ENCODE results near the gene PHF23.
A peak's percentile ranks its signal among the peaks of the same experiment; 100 is the strongest.

Gene PHF23

GRCh38 chr17:7262935-7263800, 23.9 kb upstream of the PHF23 start:
- TF ChIP-seq POLR2A (IDR thresholded peaks at IDR 0.05; ENCODE audit: low read depth, low read length): no peak
- no peak for FAIRE-seq
- DNase-seq (ENCODE audit: insufficient read length, low spot score): no peak

- FAIRE-seq (no peak), DNase-seq (ENCODE audit: insufficient read length, low spot score) (no peak)
- TF ChIP-seq POLR2A (IDR thresholded peaks at IDR 0.05; ENCODE audit: low read depth, low read length): no peak
These were observed 23.1 kb upstream of the PHF23 start, which contains the start of gene CLDN7 for GRCh38 chr17:7262192-7262934. Gene CLDN7, minus strand, starts transcription at chr17:7262478. Its CDS starts 435 bp downstream, at chr17:7262043.

DNA sequence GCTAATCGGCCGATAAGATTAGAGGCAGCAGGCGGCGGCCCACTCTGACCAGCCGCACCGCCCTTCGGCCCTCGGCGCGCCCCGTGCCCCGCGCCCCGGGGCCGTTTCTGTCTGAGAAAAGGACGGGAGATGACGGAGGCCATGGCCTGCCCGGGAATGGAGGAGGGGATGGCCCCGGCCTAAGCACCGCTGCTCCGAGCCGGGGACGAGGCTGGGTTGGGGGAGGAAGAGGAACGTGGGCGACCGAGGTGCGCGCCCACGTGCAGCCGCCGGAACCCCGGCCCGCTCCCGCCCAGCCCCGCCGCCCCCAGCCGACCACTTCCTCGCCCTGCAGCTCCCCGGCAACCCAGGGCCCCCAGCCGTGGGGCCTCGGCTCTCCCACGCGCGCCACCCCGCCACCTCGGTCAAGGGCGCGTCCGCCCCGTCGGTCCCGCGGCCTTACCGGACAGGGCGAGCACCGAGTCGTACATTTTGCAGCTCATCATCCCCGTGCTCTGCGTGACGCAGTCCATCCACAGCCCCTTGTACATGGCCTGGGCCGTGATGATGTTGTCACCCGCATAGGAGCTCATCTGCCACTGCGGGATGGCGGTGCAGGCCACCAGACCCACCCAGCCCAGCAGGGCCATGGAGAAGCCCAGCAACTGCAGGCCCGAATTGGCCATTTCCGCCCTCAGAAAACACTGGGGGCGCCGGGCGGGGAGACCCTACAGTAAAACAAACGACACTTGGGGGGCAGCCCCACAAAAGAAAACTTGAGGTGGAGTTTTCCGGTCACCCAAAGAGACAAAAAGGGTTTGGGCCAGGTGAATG, 22.3 kb upstream of the PHF23 start:
- FAIRE-seq: no peak
- DNase-seq (ENCODE audit: insufficient read length, low spot score): no peak
- no peak for TF ChIP-seq POLR2A (IDR thresholded peaks at IDR 0.05; ENCODE audit: low read depth, low read length)

DNA sequence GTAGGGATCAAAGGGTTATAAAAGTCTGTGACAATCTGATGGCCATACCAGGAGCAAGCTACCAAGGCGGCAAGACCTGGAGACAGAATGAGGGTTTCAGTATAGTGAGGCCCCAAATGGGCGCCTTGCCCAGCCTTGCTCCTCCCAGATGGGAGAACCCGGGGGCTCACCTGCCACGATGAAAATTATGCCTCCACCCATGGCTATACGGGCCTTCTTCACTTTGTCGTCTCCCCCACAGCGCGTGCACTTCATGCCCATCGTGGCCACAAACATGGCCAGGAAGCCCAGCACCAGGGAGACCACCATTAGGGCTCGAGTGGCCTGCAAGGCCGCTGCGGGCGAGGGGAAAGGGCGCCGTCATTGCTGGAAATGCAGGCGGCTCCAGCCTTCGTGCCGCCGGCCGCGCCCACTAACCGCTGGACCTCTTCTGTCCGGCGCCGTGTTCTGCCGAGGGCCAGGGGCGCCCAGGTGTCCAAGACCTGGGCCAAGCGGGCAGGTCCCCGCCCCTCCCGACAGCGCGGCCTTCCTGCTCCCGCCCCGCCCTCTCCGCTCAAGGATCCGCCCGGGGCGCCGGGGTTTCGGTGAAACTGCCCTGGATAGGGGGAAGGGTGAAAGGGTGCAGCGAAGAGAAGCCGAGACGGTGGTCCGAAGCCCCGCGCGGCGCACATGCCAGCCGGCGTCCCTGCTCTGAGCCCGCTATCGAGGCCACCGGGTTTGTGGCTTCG, 21.6 kb upstream of the PHF23 start:
- no peak for TF ChIP-seq POLR2A (IDR thresholded peaks at IDR 0.05; ENCODE audit: low read depth, low read length)
- no peak for FAIRE-seq
- DNase-seq (ENCODE audit: insufficient read length, low spot score): no peak

DNA sequence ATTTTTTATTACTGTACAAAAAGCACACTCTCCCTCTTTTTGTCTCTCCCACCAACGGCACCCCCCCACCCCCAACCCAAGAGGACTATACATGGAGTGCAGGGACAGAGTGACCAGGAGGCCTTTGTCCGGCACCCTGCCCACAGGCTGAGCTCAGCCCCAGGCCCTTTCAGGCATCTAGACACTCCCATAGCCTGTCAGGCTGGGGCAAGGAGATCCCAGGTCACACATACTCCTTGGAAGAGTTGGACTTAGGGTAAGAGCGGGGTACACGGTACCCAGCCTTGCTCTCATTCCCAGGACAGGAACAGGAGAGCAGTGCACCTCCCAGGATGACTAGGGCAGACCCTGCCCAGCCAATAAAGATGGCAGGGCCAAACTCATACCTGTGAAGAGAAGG, 20.9 kb upstream of the PHF23 start:
- FAIRE-seq (no peak), DNase-seq (ENCODE audit: insufficient read length, low spot score) (no peak)
- no peak for TF ChIP-seq POLR2A (IDR thresholded peaks at IDR 0.05; ENCODE audit: low read depth, low read length)

- no peak for DNase-seq (ENCODE audit: insufficient read length, low spot score)
- no peak for FAIRE-seq
- no peak for TF ChIP-seq POLR2A (IDR thresholded peaks at IDR 0.05; ENCODE audit: low read depth, low read length)
These were observed 20.3 kb upstream of the PHF23 start for GRCh38 chr17:7259555-7259889.

DNA sequence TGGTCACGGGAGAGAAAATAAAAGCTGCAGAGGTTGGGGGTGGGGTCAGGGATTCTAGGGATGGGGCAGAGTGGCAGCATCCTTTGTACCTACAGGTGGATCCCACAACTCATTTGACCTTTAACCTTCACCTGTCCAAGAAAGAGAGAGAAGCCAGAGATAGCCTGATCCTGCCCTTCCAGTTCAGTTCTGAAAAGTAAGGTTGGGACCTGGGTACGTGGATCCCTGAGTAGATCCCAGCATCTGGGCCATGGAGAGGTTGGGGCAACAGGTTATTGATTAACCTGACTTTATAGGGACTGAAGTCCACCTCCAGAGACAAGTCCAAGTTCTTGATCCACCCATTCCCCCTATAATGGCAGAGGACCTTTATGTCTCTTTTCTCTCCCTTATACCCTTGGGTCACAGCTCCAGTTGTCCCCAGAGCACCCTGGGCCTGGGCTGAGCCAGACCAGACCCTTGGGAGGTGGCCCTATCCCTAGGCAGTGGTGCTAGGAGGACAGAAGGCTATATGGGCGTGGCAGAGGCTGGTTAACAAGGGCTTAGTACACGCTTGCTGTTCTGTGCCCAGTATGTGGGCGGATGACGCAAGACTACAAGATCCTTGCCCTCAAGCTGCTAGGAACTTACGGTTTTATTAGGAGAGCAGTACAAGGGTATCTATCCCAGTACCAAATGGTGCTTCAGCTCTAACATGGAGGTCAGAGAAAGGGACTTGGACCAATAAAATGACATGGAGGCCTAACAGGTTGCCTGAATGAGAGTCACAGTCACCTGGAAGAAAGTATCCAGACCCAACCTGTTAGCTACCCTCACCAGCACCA, 19.7 kb upstream of the PHF23 start:
- DNase-seq (ENCODE audit: insufficient read length, low spot score) (no peak), FAIRE-seq (no peak)
- no peak for TF ChIP-seq POLR2A (IDR thresholded peaks at IDR 0.05; ENCODE audit: low read depth, low read length)

- no peak for DNase-seq (ENCODE audit: insufficient read length, low spot score)
- TF ChIP-seq POLR2A (IDR thresholded peaks at IDR 0.05; ENCODE audit: low read depth, low read length): no peak
- FAIRE-seq: no peak
These were observed 17.7 kb upstream of the PHF23 start for GRCh38 chr17:7256766-7257456.

DNA sequence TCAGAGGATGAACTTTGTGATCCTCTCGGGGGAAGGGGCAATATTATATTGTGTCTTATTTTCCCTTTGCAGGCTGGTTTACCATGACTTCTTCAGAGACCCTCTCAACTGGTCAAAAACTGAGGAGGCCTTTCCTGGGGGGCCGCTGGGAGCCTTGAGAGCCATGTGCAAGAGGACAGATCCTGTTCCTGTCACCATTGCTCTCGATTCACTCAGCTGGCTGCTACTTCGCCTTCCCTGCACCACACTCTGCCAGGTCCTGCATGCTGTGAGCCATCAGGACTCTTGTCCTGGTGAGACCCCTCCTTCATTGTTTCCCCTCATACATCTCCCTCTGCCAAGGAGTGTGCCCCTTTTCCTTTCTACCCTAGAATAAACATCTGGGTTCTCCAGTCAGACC, 15.3 kb upstream of the PHF23 start:
- no peak for TF ChIP-seq POLR2A (IDR thresholded peaks at IDR 0.05; ENCODE audit: low read depth, low read length)
- no peak for DNase-seq (ENCODE audit: insufficient read length, low spot score)
- FAIRE-seq: no peak

DNA sequence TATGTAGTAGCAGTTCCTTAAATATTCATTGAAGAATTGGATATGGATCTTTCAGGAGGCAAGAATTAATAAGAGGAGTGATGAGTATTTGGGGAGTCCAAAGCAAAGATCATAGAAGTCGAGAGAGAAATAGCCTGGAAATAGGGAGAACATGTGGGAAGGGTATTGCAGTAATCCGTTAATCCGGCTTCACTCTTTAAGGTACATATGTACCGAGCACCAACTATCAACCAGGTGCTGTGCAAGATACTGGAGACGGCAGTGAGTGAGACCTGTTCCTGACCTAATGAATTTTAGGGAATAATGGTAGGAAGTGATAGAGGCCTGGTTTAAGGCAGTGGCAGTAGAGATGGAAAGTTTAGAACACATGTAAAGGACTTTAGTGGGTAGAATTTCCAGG, 13.8 kb upstream of the PHF23 start:
- no peak for DNase-seq (ENCODE audit: insufficient read length, low spot score)
- TF ChIP-seq POLR2A (IDR thresholded peaks at IDR 0.05; ENCODE audit: low read depth, low read length): no peak
- no peak for FAIRE-seq

DNA sequence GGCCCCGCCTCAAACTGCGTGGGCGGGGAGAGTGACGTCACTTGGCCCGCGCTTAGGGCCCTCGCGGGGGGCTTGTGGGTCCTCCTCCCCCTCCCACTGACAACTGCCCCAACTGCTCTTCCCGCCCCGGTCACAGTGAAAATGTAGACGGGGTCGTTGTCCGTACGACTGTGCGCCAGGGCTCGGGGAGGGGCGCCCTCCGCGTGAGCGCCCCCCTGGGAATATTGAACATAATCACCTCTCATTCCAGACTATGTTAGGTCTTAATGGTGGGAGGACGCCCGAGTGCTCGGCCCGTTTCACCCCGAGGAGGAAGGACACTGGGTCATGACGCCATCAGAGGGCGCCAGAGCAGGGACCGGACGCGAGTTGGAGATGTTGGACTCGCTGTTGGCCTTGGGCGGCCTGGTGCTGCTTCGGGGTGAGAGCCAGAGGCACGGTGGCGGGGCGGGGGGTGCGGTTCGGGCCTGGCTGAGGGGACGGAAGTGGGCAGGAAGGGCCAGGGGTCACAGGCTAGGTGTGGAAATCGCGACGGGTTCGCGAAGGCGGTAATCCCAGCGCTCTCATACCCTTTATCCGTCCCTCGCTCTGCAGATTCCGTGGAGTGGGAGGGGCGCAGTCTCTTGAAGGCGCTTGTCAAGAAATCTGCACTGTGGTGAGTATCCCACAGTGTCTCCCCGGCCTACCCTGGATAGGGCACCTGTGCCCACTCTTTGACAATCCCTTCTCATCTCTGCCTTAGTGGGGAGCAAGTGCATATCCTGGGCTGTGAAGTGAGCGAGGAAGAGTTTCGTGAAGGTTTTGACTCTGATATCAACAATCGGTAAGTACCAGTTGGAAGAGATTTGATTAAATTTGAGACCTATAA, 13.2 kb upstream of the PHF23 start, which contains the start of gene ELP5:
ELP5 (plus strand) TSS at position 40 of the 868 bp plus-strand sequence; CDS start at position 376, 336 bp downstream.
- TF ChIP-seq POLR2A (IDR thresholded peaks at IDR 0.05; ENCODE audit: low read depth, low read length): peak; percentile 68
- DNase-seq (ENCODE audit: insufficient read length, low spot score) (peak; percentile 90), FAIRE-seq (no peak)
